Measurements from ENCODE around the gene SOWAHB.

GRCh38 chr4:76896614-76897535 lies 1.1 kb downstream of the SOWAHB start:
- TF ChIP-seq POLR2A (IDR thresholded peaks at IDR 0.05) (no peak), CTCF (IDR thresholded peaks at IDR 0.05) (no peak), EP300 (IDR thresholded peaks at IDR 0.05) (no peak)

Data from ovary (tissue), 3 donors.